Psoas muscle (tissue), 8 donors: Measurements from ENCODE around the gene SLC22A23. TPM values are rescaled to one million over a fixed set of nuclear protein-coding genes. Genes with fewer than 3 reads are reported as not detected.

ENCODE experiments used
- ATAC-seq, 4 donors: fragments of 200-7000 bp; cut with Tn5 transposase; one replicate each; pipeline ENCODE4 v1.9.1; 2020; ENCODE audit warnings: moderate library complexity in 3 of 4, mild to moderate bottlenecking in 2 of 4
- DNase-seq, 2 donors: peaks; one replicate each; pipeline ENCODE4 v3.0.0-alpha.2; 2020
- H3K27ac ChIP-seq: fragments of 200-600 bp; one replicate; pipeline ENCODE4 v1.8.0; 2022
- H3K27me3 ChIP-seq, 3 donors: fragments of 200-600 bp in 1 of 3; one replicate each; pipeline versions ENCODE4 v1.6.1 to v1.8.0; 2013 to 2022; ENCODE audit warnings: low read length in 2 of 3, mild to moderate bottlenecking in 2 of 3, moderate library complexity in 1 of 3; ENCODE audit not compliant: insufficient read depth in 3 of 3
- H3K36me3 ChIP-seq, 2 donors: fragments of 200-600 bp in 1 of 2; one replicate each; pipeline versions ENCODE4 v1.6.1 to v1.8.0; 2013 to 2022; ENCODE audit warnings: low read depth in 1 of 2, mild to moderate bottlenecking in 1 of 2, moderate library complexity in 1 of 2; ENCODE audit not compliant: insufficient read depth in 1 of 2
- H3K4me1 ChIP-seq: fragments of 200-600 bp; one replicate; pipeline ENCODE4 v1.8.0; 2022
- H3K4me3 ChIP-seq: fragments of 200-600 bp; one replicate; pipeline ENCODE4 v1.8.0; 2022; ENCODE audit warnings: mild to moderate bottlenecking
- H3K9me3 ChIP-seq: fragments of 200-600 bp; one replicate; pipeline ENCODE4 v1.8.0; 2022
- WGBS, 3 donors: extraction: QIAGEN DNeasy Blood & Tissue Kit; methylation state at CpG; one replicate each; pipeline versions ENCODE4 v1.1.6 to v1.1.7; 2013; 5-methylcytosine and 5-hydroxymethylcytosine counted together
- intact Hi-C, 2 donors: fragments of 100-400 bp; cut with DNase I; formaldehyde crosslinking; loops; one replicate each; pipeline versions ENCODE4 v1.11.0 to v1.14.2; 2022
- polyA plus RNA-seq, 3 donors: library from polyadenylated mRNA; stranded (reverse); fragments of 200-250 nt; gene quantifications; one replicate each; pipeline ENCODE4 v1.2.3, GENCODE V29; 2013
- total RNA-seq, 4 donors: library from RNA; stranded (reverse); fragmentation: NEBNext Ultra II Directional in 2 of 4; extraction: Animal tissue kit (Norgen Biotek cat#: 25700) in 2 of 4; gene quantifications; one replicate each; pipeline versions ENCODE4 v1.2.1 to v1.2.4, GENCODE V29; 2021 to 2023
- TF ChIP-seq, protein P1 (sequence below): fragments of 200-600 bp; IDR thresholded peaks from one replicate; pipeline ENCODE4 v1.8.0; 2022; ENCODE audit warnings: antibody characterized with exemption
- donor health status: healthy with polysubstance abuse.
- donor health status: DM: no; HTN: no; CAD: no; lungs with moderate emphysema.
- donor health status: Bipolar disorder and iron deficiency.
- donor health status: healthy.
- donor health status: DM: yes; HTN: yes; CAD: no.
- donor health status: DM: no; HTN: no; CAD: no.
- donor health status: DM: no; HTN: no; CAD: no.
- donor health status: DM: yes; HTN: yes; CAD: no.

SLC22A23 gene
- total and polyA plus RNA-seq, 7 donors = 4.6 to 13.7 (median 8.7) TPM

DNA sequence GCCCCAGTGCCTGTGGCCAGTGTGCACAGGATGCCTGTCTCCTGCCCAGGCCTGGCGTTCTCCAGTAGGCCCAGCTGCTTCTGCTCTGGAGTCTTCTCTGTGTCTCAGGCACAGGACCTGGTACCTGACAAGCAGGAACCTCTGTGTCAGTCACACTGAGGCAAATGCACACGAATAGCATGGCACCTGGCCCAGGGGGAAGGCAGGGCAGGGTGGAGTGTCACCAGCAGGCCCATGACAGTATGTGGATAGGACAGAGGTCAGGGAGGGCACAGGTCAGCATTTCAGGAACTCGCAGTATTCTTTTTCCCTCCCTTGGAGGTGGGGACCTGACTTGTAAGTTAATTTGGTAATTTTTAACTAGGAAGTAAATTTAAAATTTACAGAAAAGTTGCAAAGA, 192.5 kb downstream of the SLC22A23 start:
- intact Hi-C loops = no loop called here
- Histone ChIP-seq H3K27ac (no peak overlapping the region), H3K9me3 (no peaks in the 10 kb centered on the region), H3K4me1 (peaks cover 50% of the 10 kb centered on the region), H3K27me3 (no peaks in the 10 kb centered on the region), H3K4me3 (no peak overlapping the region), H3K36me3 (peaks cover 0 to 25% of the 10 kb centered on the region in 2 donors)
- TF ChIP-seq, protein P1, sequence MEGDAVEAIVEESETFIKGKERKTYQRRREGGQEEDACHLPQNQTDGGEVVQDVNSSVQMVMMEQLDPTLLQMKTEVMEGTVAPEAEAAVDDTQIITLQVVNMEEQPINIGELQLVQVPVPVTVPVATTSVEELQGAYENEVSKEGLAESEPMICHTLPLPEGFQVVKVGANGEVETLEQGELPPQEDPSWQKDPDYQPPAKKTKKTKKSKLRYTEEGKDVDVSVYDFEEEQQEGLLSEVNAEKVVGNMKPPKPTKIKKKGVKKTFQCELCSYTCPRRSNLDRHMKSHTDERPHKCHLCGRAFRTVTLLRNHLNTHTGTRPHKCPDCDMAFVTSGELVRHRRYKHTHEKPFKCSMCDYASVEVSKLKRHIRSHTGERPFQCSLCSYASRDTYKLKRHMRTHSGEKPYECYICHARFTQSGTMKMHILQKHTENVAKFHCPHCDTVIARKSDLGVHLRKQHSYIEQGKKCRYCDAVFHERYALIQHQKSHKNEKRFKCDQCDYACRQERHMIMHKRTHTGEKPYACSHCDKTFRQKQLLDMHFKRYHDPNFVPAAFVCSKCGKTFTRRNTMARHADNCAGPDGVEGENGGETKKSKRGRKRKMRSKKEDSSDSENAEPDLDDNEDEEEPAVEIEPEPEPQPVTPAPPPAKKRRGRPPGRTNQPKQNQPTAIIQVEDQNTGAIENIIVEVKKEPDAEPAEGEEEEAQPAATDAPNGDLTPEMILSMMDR = no peak
- WGBS, 3 donors = 71 to 78% (median 73%) methylated on average over 3 of the region's 3 CpGs
- ATAC-seq = no peak
- no peak for DNase-seq

DNA sequence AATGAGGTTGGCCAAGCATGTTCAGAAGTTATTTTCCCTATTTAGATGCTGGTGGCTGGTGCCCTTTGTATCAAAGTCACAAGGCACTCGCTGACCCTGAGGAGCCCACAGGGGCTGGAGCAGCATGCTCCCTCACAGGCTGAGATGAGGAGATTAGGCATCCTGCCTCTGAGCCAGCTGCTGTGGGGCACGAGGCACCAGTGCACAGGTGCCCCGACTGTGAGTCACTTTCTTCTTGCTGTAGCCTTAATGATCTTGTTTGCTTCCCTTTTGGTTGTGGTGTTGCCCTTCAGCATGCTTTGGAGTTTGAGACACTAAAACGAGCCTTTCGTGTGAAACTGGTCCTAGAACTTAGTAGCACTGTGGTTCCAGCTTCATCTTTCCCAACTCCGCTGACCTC, 193.8 kb downstream of the SLC22A23 start:
- Histone ChIP-seq H3K27ac (peak overlapping the region; percentile 65), H3K36me3 (peaks cover 0 to 12% of the 10 kb centered on the region in 2 donors), H3K4me3 (no peak overlapping the region), H3K4me1 (peaks cover 50% of the 10 kb centered on the region), H3K27me3 (no peaks in the 10 kb centered on the region), H3K9me3 (no peaks in the 10 kb centered on the region)
- 58 to 73% (median 65%) methylated on average over 6 of the region's 6 CpGs for WGBS, 3 donors
- TF ChIP-seq, protein P1 = no peak
- ATAC-seq (peak; percentile 14 to 55 (median 34)), DNase-seq (no peak)
- intact Hi-C loops = no loop called here

DNA sequence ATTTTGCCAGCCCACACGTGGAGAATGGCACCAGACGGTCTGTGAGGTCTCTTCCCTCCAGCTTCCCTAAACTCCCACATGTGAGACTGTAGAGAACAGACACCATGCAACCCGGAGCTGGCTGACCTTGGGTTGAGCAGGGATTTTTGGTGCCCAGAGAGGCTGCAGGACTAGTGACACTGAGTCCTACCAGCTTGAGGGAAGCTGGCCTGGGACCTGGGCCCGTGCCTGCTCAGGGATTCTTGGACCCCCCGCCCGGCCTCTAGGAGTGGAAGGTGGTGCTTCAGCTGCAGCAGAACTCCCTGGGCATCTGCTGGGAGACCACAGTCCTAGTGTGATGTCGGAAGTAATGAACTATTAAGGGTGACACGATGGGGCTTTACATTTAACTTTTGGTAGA, 194.9 kb downstream of the SLC22A23 start:
- 46 to 57% (median 52%) methylated on average over 8 of the region's 8 CpGs for WGBS, 3 donors
- Histone ChIP-seq H3K27me3 (no peaks in the 10 kb centered on the region), H3K9me3 (no peaks in the 10 kb centered on the region), H3K4me1 (peaks cover 50% of the 10 kb centered on the region), H3K27ac (peak overlapping the region; percentile 65), H3K36me3 (peaks cover 0 to 11% of the 10 kb centered on the region in 2 donors), H3K4me3 (no peak overlapping the region)
- DNase-seq (no peak), ATAC-seq (no peak)
- intact Hi-C loops = no loop called here
- TF ChIP-seq, protein P1 = no peak

DNA sequence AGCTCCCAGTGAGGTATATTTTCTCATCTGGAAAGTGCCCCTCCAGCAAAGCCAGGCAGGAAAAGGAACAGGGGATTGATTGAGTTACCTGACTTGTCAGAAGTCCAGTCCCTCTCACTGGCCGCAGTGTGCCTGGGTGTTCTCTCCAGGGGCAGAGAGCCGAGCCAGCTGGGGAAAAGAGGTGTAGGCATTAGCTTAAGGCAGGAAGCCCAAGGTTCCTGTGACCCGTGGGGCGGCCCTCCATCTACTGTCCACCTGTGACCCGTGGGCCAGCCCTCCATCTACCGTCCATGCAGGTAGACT, 195.4 kb downstream of the SLC22A23 start:
- no peak for DNase-seq
- TF ChIP-seq, protein P1 = no peak
- intact Hi-C loops = no loop called here
- peaks cover 50% of the 10 kb centered on the region for H3K4me1 ChIP-seq
- 20 to 46% (median 21%) methylated on average over 6 of the region's 6 CpGs for WGBS, 3 donors
- H3K9me3 ChIP-seq = no peaks in the 10 kb centered on the region
- no peak for ATAC-seq
- no peaks in the 10 kb centered on the region for H3K27me3 ChIP-seq
- peak overlapping the region; percentile 65 for H3K27ac ChIP-seq
- peak overlapping the region; percentile 93 for H3K4me3 ChIP-seq
- peaks cover 0 to 11% of the 10 kb centered on the region in 2 donors for H3K36me3 ChIP-seq

DNA sequence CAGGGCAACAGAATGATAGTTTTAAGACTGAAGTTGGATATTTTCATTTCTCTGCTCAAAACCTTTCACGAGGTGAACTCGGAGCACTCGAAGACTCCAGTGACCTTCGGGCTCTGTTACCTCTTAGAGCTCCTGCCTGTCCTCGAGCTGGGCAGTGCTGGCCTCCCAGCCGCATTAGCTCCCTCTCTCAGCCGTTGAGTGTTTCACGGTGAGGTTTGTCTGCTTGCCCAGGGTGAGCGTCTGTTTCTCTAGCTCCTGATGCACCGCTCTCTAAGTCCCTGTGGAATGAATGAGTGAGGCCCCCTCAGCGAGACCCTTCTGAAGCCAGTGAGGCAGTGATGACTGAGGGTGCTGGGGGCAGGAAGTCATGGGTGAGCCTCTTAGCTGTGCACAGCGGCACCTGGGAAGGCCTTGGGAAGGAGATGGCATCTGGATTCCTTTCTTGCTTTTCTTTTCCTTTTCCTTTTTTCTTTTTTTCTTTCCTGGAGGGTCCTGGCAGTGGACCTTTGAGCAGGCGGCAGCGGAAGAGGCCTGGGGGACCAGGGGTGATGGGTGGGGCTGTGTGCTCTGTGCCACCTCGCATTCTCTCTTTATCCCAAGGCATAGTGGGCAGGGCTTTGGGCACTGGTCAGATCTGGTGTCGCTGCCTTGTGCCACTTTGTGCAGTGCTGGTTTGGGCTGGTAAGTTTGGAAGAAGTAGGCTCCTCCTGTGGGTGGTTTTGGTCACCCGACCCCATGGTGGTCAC, 195.9 kb downstream of the SLC22A23 start:
- H3K4me3 ChIP-seq = peak overlapping the region; percentile 93

More for the DNA sequence above, 195.9 kb downstream of the SLC22A23 start:
- TF ChIP-seq, protein P1 = no peak
- intact Hi-C loops = no loop called here
- no peak for DNase-seq
- Histone ChIP-seq H3K9me3 (no peaks in the 10 kb centered on the region), H3K27me3 (no peaks in the 10 kb centered on the region), H3K27ac (peak overlapping the region; percentile 65), H3K4me1 (peaks cover 49% of the 10 kb centered on the region), H3K36me3 (peaks cover 0 to 11% of the 10 kb centered on the region in 2 donors)
- ATAC-seq = no peak
- 45 to 70% (median 48%) methylated on average over 17 of the region's 17 CpGs for WGBS, 3 donors
